ENCODE results near the gene GALE.
"Not testable (repeated sequence)": the region's sequence is repeated elsewhere in the genome, so short reads cannot be mapped to it uniquely, and the experiment has no call there.

Gene GALE

GRCh38 chr1:23800400-23801337 is at the start of gene GALE:
TSS of gene GALE (minus strand) at chr1:23800754. CDS start at chr1:23799007, 1,747 bp downstream.
- DNase-seq (ENCODE audit: low read depth), result peak; percentile 92

GRCh38 chr1:23848673-23849616 is 48.4 kb upstream of the GALE start:
- DNase-seq (ENCODE audit: low read depth), result no peak

- DNase-seq (ENCODE audit: low read depth), result not testable (repeated sequence)
These were observed 47.0 kb upstream of the GALE start for GRCh38 chr1:23847482-23848095.

GRCh38 chr1:23845163-23845562 is 44.6 kb upstream of the GALE start:
- no peak for DNase-seq (ENCODE audit: low read depth)

GRCh38 chr1:23843644-23844043 is 43.1 kb upstream of the GALE start:
- DNase-seq (ENCODE audit: low read depth), result no peak

GRCh38 chr1:23838401-23838866 is 37.9 kb upstream of the GALE start:
- DNase-seq (ENCODE audit: low read depth), result peak; percentile 52

GRCh38 chr1:23837908-23838307 is 37.4 kb upstream of the GALE start:
- DNase-seq (ENCODE audit: low read depth), result no peak

- no peak for DNase-seq (ENCODE audit: low read depth)
These were observed 35.5 kb upstream of the GALE start for GRCh38 chr1:23836037-23836436.

GRCh38 chr1:23834156-23834555 is 33.6 kb upstream of the GALE start:
- DNase-seq (ENCODE audit: low read depth), result not testable (repeated sequence)

GRCh38 chr1:23827717-23828116 is 27.2 kb upstream of the GALE start:
- DNase-seq (ENCODE audit: low read depth), result no peak

GRCh38 chr1:23826590-23826989 is 26.0 kb upstream of the GALE start:
- DNase-seq (ENCODE audit: low read depth), result not testable (repeated sequence)

GRCh38 chr1:23825762-23826522 is 25.4 kb upstream of the GALE start:
- no peak for DNase-seq (ENCODE audit: low read depth)

- DNase-seq (ENCODE audit: low read depth), result peak; percentile 79
These were observed 24.7 kb upstream of the GALE start, which contains the start of gene HMGCL for GRCh38 chr1:23825076-23825761. TSS of gene HMGCL (minus strand) at chr1:23825429. CDS start at chr1:23825415, 14 bp downstream.

- DNase-seq (ENCODE audit: low read depth), result no peak
These were observed 24.1 kb upstream of the GALE start for GRCh38 chr1:23824711-23825075.

GRCh38 chr1:23823767-23824166 is 23.2 kb upstream of the GALE start:
- no peak for DNase-seq (ENCODE audit: low read depth)

GRCh38 chr1:23817633-23818032 is 17.1 kb upstream of the GALE start:
- DNase-seq (ENCODE audit: low read depth), result no peak

- DNase-seq (ENCODE audit: low read depth), result no peak
These were observed 16.4 kb upstream of the GALE start for GRCh38 chr1:23816906-23817305.

- no peak for DNase-seq (ENCODE audit: low read depth)
These were observed 15.8 kb upstream of the GALE start for GRCh38 chr1:23816361-23816760.

GRCh38 chr1:23814016-23814415 is 13.5 kb upstream of the GALE start:
- no peak for DNase-seq (ENCODE audit: low read depth)

GRCh38 chr1:23810818-23811540 is 10.4 kb upstream of the GALE start:
- DNase-seq (ENCODE audit: low read depth), result no peak

All from CMK (cell line).